ENCODE measurements around the gene FAM161A. TPM values are rescaled to one million over a fixed set of nuclear protein-coding genes. Genes with fewer than 3 reads are reported as not detected.
A peak's percentile ranks its signal among the peaks of the same experiment; 100 is the strongest.
"Not testable (repeated sequence)": the region's sequence is repeated elsewhere in the genome, so short reads cannot be mapped to it uniquely, and the experiment has no call there.

FAM161A gene
- total RNA-seq, 2 donors from 2014 or later, result 0.74 to 1.5 TPM

GRCh38 chr2:61853086-61853846 lies 594 bp downstream of the FAM161A start:
- DNase-seq (peak; percentile 81), ATAC-seq (peak; percentile 87 to 92)
- intact Hi-C loops (cut with DNase I), result loop anchor here in 1 of 2 donors (10.0 kb wide), 1 partner anchor 328 kb away; no protein-coding TSS in a partner anchor

- not testable (repeated sequence) for ATAC-seq, DNase-seq
- intact Hi-C loops (cut with DNase I), result loop anchor here in 1 of 2 donors (10.0 kb wide), 1 partner anchor 326 kb away; no protein-coding TSS in a partner anchor
Measured at GRCh38 chr2:61851270-61851669, 2.6 kb downstream of the FAM161A start.

GRCh38 chr2:61845320-61845719 lies 8.5 kb downstream of the FAM161A start:
- no peak for DNase-seq
- intact Hi-C loops (cut with DNase I), result no loop called here
- no peak for ATAC-seq

GRCh38 chr2:61841286-61841685 lies 12.6 kb downstream of the FAM161A start:
- intact Hi-C loops (cut with DNase I), result no loop called here
- ATAC-seq, result no peak
- DNase-seq, result no peak

GRCh38 chr2:61834893-61835292 lies 19.0 kb downstream of the FAM161A start:
- DNase-seq, result no peak
- no peak for ATAC-seq
- intact Hi-C loops (cut with DNase I), result no loop called here

- intact Hi-C loops (cut with DNase I), result no loop called here
- ATAC-seq (no peak), DNase-seq (no peak)
Measured at GRCh38 chr2:61833971-61834370, 19.9 kb downstream of the FAM161A start.

GRCh38 chr2:61832183-61832841 lies 21.5 kb downstream of the FAM161A start:
- intact Hi-C loops (cut with DNase I), result no loop called here
- ATAC-seq (no peak), DNase-seq (no peak)

GRCh38 chr2:61822255-61822654 lies 31.6 kb downstream of the FAM161A start:
- intact Hi-C loops (cut with DNase I), result no loop called here
- no peak for DNase-seq
- no peak for ATAC-seq

- no peak for DNase-seq
- ATAC-seq, result peak; percentile 44 to 60
- intact Hi-C loops (cut with DNase I), result no loop called here
Measured at GRCh38 chr2:61816480-61817355, 37.1 kb downstream of the FAM161A start.

- intact Hi-C loops (cut with DNase I), result no loop called here
- ATAC-seq (no peak), DNase-seq (no peak)
Measured at GRCh38 chr2:61814539-61815160, 39.2 kb downstream of the FAM161A start.

GRCh38 chr2:61813314-61813713 lies 40.5 kb downstream of the FAM161A start:
- intact Hi-C loops (cut with DNase I); ATAC-seq; DNase-seq: not testable (repeated sequence)

- intact Hi-C loops (cut with DNase I), result no loop called here
- DNase-seq, result no peak
- ATAC-seq, result no peak
Measured at GRCh38 chr2:61811821-61812220, 42.0 kb downstream of the FAM161A start.

GRCh38 chr2:61810203-61810602 lies 43.7 kb downstream of the FAM161A start:
- ATAC-seq; intact Hi-C loops (cut with DNase I); DNase-seq: not testable (repeated sequence)

GRCh38 chr2:61808693-61809092 lies 45.2 kb downstream of the FAM161A start:
- intact Hi-C loops (cut with DNase I); ATAC-seq: not testable (repeated sequence)

GRCh38 chr2:61807036-61807757 lies 46.7 kb downstream of the FAM161A start:
- ATAC-seq (no peak), DNase-seq (no peak)
- intact Hi-C loops (cut with DNase I), result no loop called here

More at GRCh38 chr2:61808693-61809092, 45.2 kb downstream of the FAM161A start:
- DNase-seq, result not testable (repeated sequence)

- no peak for ATAC-seq
- DNase-seq, result no peak
- intact Hi-C loops (cut with DNase I), result no loop called here
Measured at GRCh38 chr2:61802548-61802947, 51.3 kb downstream of the FAM161A start.

GRCh38 chr2:61799099-61799498 lies 54.8 kb downstream of the FAM161A start:
- intact Hi-C loops (cut with DNase I), result no loop called here
- ATAC-seq, result no peak
- no peak for DNase-seq

- DNase-seq; ATAC-seq; intact Hi-C loops (cut with DNase I): not testable (repeated sequence)
Measured at GRCh38 chr2:61797446-61797845, 56.4 kb downstream of the FAM161A start.
